ENCODE measurements around the gene SETD1A.

Gene SETD1A

GRCh38 chr16:30957456-30958174 lies at the start of gene SETD1A:
SETD1A (plus strand) TSS chr16:30957754; CDS start chr16:30958732, 978 bp downstream.
- peak; percentile 87 for DNase-seq (ENCODE audit: low read depth)

- DNase-seq (ENCODE audit: low read depth), result no peak
These were observed 47.0 kb upstream of the SETD1A start for GRCh38 chr16:30910427-30911029.

- no peak for DNase-seq (ENCODE audit: low read depth)
These were observed 44.7 kb upstream of the SETD1A start for GRCh38 chr16:30912794-30913412.

- no peak for DNase-seq (ENCODE audit: low read depth)
These were observed 42.7 kb upstream of the SETD1A start for GRCh38 chr16:30914830-30915229.

- DNase-seq (ENCODE audit: low read depth), result no peak
These were observed 38.9 kb upstream of the SETD1A start for GRCh38 chr16:30918614-30919013.

GRCh38 chr16:30920891-30921290 lies 36.7 kb upstream of the SETD1A start:
- no peak for DNase-seq (ENCODE audit: low read depth)

- DNase-seq (ENCODE audit: low read depth), result no peak
These were observed 36.2 kb upstream of the SETD1A start for GRCh38 chr16:30921459-30921747.

- DNase-seq (ENCODE audit: low read depth), result peak; percentile 65
These were observed 35.7 kb upstream of the SETD1A start for GRCh38 chr16:30921748-30922419.

GRCh38 chr16:30922420-30922959 lies 35.1 kb upstream of the SETD1A start:
- DNase-seq (ENCODE audit: low read depth), result peak; percentile 99

GRCh38 chr16:30922960-30923535 lies 34.5 kb upstream of the SETD1A start:
- DNase-seq (ENCODE audit: low read depth), result peak; percentile 100

GRCh38 chr16:30923554-30924075 lies 33.9 kb upstream of the SETD1A start, which contains the start of gene FBXL19:
FBXL19 (plus strand) TSS chr16:30923572; CDS start chr16:30925755, 2,183 bp downstream.
- DNase-seq (ENCODE audit: low read depth), result no peak

GRCh38 chr16:30924076-30924912 lies 33.3 kb upstream of the SETD1A start:
- DNase-seq (ENCODE audit: low read depth), result no peak

GRCh38 chr16:30924913-30925631 lies 32.5 kb upstream of the SETD1A start:
- DNase-seq (ENCODE audit: low read depth), result no peak

GRCh38 chr16:30925632-30925987 lies 31.9 kb upstream of the SETD1A start:
- DNase-seq (ENCODE audit: low read depth), result no peak

GRCh38 chr16:30925995-30926811 lies 31.4 kb upstream of the SETD1A start:
- no peak for DNase-seq (ENCODE audit: low read depth)

GRCh38 chr16:30926937-30927788 lies 30.4 kb upstream of the SETD1A start:
- DNase-seq (ENCODE audit: low read depth), result no peak

GRCh38 chr16:30927789-30928378 lies 29.7 kb upstream of the SETD1A start:
- DNase-seq (ENCODE audit: low read depth), result no peak

- no peak for DNase-seq (ENCODE audit: low read depth)
These were observed 29.2 kb upstream of the SETD1A start for GRCh38 chr16:30928390-30928789.
